ENCODE measurements around the gene ACAA1. TPM values are rescaled to one million over a fixed set of nuclear protein-coding genes. Genes with fewer than 3 reads are reported as not detected.

The ACAA1 gene
- total RNA-seq, 1 donor from 2014 or later = 62.0 TPM

DNA sequence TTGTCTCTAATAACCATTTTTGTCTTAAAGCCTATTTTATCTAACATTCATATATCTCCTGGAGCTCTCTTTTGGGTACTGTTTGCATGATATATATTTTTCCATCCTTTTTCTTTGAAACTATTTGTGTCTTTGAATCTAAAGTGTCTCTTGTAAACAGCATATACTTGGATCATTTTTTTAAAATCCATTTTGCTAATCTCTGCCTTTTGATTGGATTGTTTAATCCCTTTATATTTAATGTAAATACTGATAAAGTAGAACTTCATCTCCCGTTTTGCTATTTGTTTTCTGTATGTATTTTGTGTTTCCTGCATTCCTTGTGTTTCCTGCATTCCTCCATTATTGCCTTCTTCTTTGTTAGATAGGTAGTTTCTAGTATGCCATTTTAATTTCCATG, 31.4 kb downstream of the ACAA1 start:
- H3K36me3 Mint-ChIP-seq (ENCODE audit: unreplicated experiment) = peaks cover 2% of the 10 kb centered on the region

DNA sequence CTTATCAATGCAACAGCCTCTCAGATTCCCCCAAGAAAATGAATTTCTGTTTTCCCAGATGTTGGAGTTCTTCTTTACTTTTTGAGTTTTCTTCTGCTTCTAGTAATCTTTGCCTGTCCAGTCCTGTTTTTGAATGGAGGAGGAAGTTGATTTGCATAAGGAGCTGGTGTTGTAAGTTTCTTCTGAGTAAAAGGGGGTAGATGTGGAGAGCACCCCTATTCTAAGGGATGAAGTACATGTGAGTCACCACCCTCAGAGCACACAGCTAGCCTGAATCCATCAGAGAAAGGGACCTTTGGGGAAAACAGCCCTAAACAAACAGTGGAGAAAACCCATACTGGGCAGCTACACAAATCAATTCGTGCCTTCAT, 34.5 kb downstream of the ACAA1 start:
- peaks cover 20% of the 10 kb centered on the region for H3K9me3 Mint-ChIP-seq (ENCODE audit: unreplicated experiment)
- H3K4me3 Mint-ChIP-seq (ENCODE audit: unreplicated experiment) = no peak overlapping the region
- TF ChIP-seq, protein P1, sequence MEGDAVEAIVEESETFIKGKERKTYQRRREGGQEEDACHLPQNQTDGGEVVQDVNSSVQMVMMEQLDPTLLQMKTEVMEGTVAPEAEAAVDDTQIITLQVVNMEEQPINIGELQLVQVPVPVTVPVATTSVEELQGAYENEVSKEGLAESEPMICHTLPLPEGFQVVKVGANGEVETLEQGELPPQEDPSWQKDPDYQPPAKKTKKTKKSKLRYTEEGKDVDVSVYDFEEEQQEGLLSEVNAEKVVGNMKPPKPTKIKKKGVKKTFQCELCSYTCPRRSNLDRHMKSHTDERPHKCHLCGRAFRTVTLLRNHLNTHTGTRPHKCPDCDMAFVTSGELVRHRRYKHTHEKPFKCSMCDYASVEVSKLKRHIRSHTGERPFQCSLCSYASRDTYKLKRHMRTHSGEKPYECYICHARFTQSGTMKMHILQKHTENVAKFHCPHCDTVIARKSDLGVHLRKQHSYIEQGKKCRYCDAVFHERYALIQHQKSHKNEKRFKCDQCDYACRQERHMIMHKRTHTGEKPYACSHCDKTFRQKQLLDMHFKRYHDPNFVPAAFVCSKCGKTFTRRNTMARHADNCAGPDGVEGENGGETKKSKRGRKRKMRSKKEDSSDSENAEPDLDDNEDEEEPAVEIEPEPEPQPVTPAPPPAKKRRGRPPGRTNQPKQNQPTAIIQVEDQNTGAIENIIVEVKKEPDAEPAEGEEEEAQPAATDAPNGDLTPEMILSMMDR (IDR thresholded peaks at IDR 0.05) = no peak
- peaks cover 64% of the 10 kb centered on the region for H3K27me3 Mint-ChIP-seq (ENCODE audit: unreplicated experiment)
- H3K4me1 Mint-ChIP-seq (ENCODE audit: unreplicated experiment) = no peaks in the 10 kb centered on the region
- H3K27ac Mint-ChIP-seq (ENCODE audit: unreplicated experiment) = no peak overlapping the region
- DNase-seq (ENCODE audit: extremely low spot score, unreplicated experiment) = no peak
- H3K36me3 Mint-ChIP-seq (ENCODE audit: unreplicated experiment) = peaks cover 2% of the 10 kb centered on the region

More for the DNA sequence above, 31.4 kb downstream of the ACAA1 start:
- Mint-ChIP-seq H3K4me3 (ENCODE audit: unreplicated experiment) (no peak overlapping the region), H3K27me3 (ENCODE audit: unreplicated experiment) (peaks cover 42% of the 10 kb centered on the region), H3K27ac (ENCODE audit: unreplicated experiment) (no peak overlapping the region), H3K9me3 (ENCODE audit: unreplicated experiment) (peaks cover 20% of the 10 kb centered on the region), H3K4me1 (ENCODE audit: unreplicated experiment) (no peaks in the 10 kb centered on the region)
- TF ChIP-seq, protein P1 (IDR thresholded peaks at IDR 0.05) = no peak
- no peak for DNase-seq (ENCODE audit: extremely low spot score, unreplicated experiment)

DNA sequence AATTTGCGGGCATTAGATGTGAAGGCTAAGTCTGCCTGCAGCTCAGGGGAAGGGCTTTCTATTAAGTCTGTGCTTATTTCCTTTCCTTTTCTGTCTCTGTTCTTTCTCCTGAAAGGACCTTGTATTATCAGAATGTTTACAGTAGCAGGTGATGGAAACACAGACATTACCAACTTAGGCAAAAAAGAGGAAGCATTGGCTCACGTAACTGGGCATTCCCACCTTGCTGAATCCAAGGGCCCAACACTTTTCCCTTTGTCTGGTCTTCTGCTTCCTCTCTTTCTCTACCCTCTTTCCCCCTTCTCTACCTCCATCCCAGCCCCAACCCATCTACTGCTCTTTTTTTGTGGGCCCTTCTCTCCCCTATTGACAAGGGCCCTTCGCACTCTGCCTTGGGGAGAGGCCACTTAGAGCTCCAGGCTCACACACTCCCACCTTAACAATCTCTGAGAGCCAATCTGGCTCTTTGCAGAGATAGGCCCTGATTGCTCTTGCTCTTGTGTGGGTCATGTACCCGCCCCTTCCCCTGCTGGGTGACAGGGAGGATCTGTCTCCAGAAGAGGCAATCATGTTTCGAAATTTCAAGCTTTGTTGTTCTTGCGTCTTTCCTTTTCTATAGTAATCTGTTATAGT, 35.0 kb downstream of the ACAA1 start:
- Mint-ChIP-seq H3K36me3 (ENCODE audit: unreplicated experiment) (peaks cover 2% of the 10 kb centered on the region), H3K4me1 (ENCODE audit: unreplicated experiment) (no peaks in the 10 kb centered on the region), H3K27me3 (ENCODE audit: unreplicated experiment) (peaks cover 63% of the 10 kb centered on the region), H3K27ac (ENCODE audit: unreplicated experiment) (no peak overlapping the region), H3K4me3 (ENCODE audit: unreplicated experiment) (no peak overlapping the region), H3K9me3 (ENCODE audit: unreplicated experiment) (peaks cover 20% of the 10 kb centered on the region)
- DNase-seq (ENCODE audit: extremely low spot score, unreplicated experiment) = no peak
- TF ChIP-seq, protein P1 (IDR thresholded peaks at IDR 0.05) = no peak

DNA sequence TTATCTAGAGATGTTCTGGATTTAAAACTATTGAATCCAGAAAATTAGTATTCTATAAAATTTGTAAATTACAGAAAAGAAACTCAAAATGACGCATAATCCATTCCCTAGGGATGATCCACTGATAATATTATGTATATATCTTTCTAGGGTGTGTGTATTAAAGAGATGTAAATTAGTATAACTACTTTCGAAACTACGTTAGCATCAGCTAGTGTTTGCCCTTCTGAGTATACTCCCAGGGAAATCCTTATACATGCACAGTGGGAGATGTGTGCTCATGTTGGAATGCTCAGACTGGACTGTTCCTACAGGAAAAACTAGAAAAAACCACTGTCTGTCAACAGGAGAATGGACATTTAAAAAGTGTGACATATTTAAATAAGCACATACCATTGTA, 36.4 kb downstream of the ACAA1 start:
- TF ChIP-seq, protein P1 (IDR thresholded peaks at IDR 0.05) = no peak
- Mint-ChIP-seq H3K27me3 (ENCODE audit: unreplicated experiment) (peaks cover 60% of the 10 kb centered on the region), H3K4me1 (ENCODE audit: unreplicated experiment) (no peaks in the 10 kb centered on the region), H3K9me3 (ENCODE audit: unreplicated experiment) (peaks cover 15% of the 10 kb centered on the region), H3K4me3 (ENCODE audit: unreplicated experiment) (no peak overlapping the region), H3K27ac (ENCODE audit: unreplicated experiment) (no peak overlapping the region), H3K36me3 (ENCODE audit: unreplicated experiment) (no peaks in the 10 kb centered on the region)
- DNase-seq (ENCODE audit: extremely low spot score, unreplicated experiment) = no peak

DNA sequence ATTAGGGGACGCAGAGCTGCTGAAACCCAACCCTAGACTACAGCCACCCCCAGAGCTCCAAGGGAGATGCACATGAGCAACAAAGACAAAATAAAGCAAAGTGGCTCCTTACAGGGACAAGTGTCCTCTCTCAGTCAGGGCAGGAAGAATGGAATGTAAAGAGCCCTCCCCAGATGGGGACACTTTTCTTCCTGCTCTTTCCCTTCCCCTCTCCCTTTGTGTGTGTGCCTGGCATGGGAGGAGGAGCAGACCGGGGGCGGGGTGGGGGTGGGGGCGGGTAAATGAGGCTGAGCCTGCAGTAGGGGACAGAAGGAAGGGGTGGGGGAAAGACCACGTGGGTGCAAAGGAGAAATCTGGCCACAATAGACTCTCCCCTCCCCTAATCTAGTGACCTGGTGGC, 37.4 kb downstream of the ACAA1 start:
- Mint-ChIP-seq H3K4me1 (ENCODE audit: unreplicated experiment) (no peaks in the 10 kb centered on the region), H3K27me3 (ENCODE audit: unreplicated experiment) (peaks cover 56% of the 10 kb centered on the region), H3K27ac (ENCODE audit: unreplicated experiment) (no peak overlapping the region), H3K9me3 (ENCODE audit: unreplicated experiment) (peaks cover 5% of the 10 kb centered on the region), H3K4me3 (ENCODE audit: unreplicated experiment) (no peak overlapping the region), H3K36me3 (ENCODE audit: unreplicated experiment) (no peaks in the 10 kb centered on the region)
- DNase-seq (ENCODE audit: extremely low spot score, unreplicated experiment) = no peak
- TF ChIP-seq, protein P1 (IDR thresholded peaks at IDR 0.05) = no peak

Data from osteocyte (in vitro differentiated cells).